GM21528 (cell line): Measurements from ENCODE around the gene ANKRD39.

Experiments used
- ATAC-seq: cut with Tn5 transposase; IDR thresholded peaks from one replicate; pipeline ENCODE4 v1.9.1; 2021; ENCODE audit warnings: mild to moderate bottlenecking, moderate library complexity; ENCODE audit not compliant: unreplicated experiment, low FRiP score

Gene ANKRD39

DNA sequence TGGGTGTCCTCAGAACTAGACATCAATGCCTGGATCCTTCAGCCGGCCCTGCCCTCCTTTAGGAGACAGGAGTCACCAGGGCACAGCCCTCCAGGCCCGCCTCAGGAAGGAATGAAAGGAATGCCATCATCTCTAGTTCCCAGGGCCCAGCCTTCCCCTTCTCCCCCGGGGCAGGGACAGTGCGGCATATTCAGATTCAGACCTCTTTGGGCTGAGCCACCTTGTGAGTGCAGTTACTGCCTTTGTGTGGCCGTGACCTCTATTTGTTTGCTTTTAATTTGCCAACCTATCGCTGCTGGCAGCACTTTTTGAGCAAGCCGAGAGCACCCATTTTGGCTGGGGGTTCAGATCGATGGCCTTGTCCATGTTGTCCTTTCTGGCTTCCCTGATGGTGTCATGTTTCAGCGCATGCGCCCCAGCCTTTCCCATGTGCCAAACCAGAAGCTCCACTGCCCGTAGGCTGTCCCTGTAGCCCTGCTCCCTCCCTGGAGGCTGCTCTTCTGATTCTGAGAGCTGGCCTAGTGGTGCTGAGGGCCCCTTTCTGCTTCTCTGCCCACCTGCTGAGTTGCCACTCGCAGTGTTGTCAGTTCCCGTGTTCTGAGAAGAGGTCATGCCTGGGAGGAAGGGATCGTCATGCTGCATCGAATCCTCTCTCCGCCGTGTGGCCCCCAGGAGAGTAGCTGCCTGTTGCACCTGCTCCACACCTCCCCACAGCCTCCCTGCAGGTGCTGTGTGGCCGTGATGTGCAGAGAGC, 24.9 kb downstream of the ANKRD39 start:
- no peak for ATAC-seq

DNA sequence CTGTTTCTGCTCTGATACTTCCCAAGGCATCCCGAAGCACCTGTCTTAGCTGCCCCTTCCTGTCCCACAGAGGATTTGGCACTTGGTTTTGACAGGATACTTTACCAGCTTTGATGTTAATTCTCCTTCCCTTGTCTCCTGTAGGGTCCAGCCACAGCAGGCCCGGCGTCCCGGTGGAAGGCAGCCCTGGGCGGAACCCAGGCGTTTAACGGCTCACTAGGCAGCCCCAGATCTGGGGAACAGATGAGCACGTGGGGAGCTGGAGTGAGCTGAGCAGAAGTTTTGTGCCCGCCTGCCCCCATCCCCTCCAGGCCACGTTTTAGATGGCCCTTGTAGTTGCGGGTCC, 25.4 kb downstream of the ANKRD39 start:
- no peak for ATAC-seq

DNA sequence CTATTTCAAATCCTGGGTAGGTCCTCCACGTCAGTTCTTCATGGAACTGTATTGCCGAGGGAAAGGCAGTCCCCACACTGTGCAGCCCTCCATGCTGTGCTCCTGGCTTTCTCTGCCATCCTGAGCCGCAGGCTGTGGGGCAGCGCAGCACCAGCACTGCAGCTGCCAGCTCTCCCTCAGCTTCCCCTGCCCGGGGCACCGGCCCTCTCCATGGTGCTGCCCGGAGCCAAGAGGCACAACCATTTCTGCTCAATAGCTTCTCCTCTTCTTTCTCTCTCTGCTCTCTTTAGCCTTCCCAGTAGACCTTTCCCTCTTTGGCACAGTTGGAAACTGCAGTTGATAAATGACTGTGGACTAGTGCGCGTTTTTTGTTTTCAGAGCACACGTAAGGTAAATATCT, 26.1 kb downstream of the ANKRD39 start:
- no peak for ATAC-seq

DNA sequence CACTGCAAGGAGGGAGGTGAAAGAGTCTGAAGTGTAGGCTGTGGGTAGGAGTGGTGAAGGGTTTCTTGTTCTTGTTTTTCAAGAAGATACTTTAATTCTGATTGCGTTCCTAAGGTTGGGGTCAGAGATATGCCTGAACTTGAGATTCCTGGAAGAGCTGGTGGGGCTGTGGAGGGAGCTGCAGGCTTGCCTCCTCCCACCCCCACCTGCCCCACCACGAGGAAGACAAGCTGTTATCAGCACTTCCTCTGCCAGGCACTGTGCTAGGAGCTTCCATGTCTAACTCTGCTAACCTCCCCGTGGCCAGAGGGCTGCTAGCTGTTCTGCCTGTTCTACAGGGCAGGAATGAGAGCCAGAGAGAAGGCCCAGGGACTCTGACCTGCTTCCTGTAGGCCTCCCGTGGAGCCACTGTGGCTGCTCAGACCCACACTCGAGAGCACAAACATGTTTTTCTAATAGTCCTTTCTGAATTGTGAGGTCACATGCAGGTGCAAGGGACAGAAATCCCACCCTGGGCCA, 27.7 kb downstream of the ANKRD39 start:
- no peak for ATAC-seq

DNA sequence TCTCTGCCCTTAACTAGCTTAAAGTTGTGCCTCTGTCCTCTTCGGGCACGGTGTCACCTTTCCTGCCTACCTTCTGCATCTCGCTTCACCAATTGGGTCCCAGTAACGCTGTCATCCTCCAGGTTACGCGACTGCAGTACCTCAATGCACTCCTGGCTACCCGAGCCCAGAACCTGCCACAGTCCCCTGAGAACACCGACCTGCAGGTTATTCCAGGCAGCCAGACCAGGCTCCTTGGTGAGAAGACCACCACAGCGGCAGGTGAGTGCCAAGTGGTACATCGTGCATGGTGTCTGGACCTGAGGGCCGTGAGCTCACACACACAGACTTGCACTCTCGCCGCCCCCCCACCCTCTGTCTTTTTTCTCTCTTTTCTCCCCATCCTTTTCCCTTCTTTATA, 28.9 kb downstream of the ANKRD39 start:
- no peak for ATAC-seq

DNA sequence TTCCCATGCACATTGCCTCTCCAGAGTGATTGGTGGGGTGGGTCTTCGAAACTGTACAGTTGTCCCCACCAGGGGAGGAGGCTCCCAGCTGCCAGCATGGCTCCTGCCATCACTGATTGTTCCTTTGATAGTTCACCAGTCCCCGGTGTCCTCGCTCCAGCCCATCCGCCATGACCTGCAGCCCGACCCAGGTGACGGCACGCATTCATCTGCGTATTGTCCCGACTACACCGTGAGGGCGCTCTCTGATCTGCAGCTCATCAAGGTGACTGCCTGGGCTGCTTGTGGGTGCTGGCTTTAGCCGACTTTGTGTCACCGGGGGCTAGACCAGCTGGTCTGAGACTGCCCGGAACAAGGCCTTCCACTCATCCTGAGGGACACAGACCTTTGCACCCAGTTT, 29.4 kb downstream of the ANKRD39 start:
- ATAC-seq = no peak

DNA sequence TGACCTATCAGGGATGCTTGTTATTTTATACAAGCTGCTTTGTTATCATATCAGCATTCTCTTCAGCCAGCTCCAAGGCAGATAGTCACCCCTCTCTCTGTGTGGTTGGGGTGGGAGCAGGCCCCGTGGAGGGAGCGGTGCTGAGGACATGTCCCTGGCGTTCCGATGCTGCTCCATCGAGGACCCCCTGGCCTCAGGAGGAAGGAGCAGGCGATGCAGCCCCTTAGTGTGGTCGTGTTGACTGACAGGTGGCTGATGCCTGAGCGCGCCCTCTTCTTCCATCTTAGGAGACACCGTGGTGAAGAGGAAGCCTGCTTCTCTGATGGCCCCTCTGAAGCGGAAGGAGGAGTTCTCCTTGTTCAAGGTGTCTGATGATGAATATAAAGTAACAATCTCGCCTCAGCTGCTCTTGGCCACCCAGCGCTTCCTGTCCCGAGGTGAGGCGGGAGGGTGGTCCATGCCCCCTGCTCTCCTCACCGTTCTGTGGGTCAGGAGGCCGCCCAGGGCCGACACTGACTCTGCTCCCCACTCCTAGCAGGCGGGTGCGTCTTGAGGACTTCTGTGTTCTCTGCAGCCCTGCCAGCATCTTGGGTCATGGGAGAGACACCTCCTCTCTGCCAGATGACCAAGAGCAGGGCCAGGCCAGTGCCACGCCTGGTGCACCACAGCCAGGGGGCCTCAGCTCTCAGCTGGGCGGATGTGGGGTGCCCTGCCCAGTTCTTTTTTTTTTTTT, 31.1 kb downstream of the ANKRD39 start:
- ATAC-seq = no peak

DNA sequence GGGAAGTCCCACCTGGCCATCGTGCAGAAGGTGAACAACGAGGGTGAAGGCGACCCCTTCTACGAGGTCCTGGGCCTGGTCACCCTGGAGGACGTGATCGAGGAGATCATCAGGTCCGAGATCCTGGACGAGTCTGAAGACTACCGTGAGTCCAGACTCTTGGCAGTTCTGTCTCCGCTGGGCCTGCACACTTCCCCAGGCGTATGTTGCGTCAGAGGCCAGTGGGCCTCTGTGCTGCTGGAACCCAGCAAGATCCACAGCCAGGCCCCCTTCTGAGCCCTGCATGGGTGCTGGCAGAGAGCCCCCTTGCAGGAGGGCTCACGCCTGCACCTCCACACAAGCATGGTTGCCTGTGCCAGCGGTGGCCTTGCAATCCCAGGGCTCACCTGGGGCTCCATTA, 32.8 kb downstream of the ANKRD39 start:
- ATAC-seq = no peak

DNA sequence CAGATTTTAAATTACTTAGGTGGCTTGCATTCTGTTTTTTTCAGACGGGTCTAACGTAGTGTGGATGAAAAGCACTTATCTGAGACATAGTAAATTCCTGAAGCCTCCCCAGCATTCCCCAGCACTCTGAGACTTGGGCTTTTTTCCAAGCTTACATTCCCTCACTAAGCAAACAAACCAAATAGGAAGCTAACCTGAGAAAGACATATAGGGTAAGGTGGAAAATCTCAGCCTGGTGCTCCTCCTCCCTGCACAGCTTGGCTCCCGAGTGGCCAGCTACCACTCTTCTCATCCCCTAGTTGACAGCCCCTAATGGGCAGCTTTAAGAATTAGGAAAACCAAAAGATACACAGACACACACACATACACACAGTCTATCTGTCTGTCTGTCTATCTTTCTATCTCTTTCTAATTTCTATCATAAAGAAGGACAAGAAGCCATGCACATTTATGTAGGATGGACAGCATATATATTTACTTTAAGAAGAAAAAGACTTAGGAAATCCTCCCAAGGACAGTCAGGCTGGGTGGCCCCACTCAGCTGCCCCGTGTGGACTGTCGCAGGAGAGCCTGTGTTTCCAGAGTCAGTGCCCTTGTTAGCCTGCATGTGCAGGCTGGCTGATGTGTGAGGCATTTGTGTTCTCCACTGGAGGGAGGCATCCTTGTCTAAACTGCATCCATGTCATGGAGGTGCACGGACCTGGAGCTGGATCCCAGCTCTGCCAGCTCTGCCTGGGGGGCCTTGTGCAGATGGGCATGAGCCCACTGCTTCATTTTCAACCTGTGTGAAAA, 33.5 kb downstream of the ANKRD39 start:
- ATAC-seq = no peak

DNA sequence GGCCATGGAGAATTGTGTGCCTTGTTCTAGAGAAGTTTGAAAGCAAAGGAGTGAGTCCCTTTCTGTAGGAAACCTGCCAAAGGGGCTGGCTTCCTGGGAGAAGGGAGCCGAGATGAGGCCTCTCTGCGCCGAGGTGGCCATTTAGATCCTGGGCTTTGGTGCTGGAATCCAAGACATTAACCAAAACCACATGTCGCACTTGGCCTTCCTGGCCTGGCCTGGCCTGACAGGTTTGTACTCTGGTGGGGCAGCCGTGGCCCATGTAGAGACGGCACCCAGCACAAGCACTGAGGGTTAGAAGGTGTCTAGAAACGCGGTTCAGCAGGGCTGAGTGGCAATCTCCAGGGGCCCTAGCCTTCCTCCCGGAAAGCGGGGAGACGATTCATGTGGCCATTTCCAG, 34.6 kb downstream of the ANKRD39 start:
- ATAC-seq = no peak

DNA sequence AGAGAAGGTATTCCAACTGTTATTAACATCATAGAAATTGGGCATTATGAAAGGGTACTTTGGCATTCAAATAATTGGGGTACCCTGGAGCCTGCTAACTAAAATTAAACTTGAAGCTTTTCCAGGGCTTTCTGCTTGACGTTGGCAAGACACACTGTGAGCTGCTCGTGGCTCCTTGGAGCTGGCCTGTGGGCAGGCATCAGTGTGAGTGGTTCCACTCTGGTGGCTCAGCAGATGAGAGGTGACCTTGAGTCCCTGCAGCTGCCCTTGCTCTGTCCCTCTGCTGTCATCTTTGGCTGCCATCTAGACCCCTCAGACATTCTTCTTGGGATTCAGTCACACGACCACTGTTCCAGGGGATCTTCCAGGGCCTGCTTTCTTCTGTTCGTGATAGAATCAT, 35.0 kb downstream of the ANKRD39 start:
- no peak for ATAC-seq

DNA sequence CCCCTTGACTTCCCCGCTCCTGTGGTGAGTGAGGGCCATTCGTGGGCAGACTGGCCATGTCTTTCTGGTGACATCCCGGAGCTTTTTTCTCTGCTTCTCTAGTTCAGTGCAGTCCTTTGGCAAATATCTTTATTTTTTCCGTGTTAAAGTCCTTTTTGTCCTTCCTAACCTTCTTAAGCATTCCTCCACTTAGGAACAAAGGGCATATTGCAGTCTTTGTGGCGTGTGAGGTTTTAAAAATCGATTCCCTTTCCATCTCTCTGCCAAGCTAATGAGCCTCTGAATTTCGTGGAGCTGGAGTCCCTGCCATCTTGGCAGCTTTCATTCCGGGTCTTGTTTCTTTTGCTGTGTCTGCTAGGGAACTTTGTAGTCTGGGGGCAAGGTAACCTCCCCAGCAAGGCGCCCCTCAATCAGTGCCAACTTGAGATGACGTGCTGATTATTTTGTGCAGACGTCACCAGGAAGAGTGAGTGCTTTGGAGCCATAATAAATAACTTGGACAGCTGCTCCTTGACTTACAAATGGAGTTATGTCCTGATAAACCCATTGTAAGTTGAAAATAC, 36.6 kb downstream of the ANKRD39 start:
- ATAC-seq = no peak

DNA sequence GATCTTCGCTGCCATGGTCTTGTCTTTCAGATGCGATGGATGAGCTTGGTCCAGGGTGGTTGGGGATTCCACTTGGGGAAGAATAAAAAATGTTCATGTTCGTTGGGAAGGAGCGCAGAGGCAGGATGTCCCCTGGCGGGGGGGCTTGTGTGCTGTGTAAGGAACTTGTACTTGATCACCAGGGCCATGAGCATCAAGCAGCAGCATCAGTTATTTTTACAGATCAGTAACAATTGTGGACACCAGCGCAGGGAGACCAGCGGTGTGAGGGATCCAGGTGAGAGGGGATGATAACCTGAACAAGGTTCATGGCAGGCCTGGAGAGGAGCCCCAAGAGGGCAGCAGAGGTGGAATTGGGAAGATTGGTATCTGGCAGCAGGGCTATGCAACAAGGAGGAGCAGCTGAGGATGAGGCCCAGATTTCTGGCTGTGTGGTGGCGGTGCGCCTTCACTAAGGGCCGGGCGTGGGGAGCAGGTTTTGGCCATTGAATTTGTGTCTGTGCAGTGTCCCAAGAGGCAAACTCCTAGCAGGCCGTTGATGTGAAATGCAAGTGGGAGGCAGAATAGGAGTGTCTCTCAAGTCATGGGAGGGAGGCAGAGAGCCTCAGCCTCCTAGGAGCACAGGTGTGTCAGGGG, 37.8 kb downstream of the ANKRD39 start:
- ATAC-seq = no peak

DNA sequence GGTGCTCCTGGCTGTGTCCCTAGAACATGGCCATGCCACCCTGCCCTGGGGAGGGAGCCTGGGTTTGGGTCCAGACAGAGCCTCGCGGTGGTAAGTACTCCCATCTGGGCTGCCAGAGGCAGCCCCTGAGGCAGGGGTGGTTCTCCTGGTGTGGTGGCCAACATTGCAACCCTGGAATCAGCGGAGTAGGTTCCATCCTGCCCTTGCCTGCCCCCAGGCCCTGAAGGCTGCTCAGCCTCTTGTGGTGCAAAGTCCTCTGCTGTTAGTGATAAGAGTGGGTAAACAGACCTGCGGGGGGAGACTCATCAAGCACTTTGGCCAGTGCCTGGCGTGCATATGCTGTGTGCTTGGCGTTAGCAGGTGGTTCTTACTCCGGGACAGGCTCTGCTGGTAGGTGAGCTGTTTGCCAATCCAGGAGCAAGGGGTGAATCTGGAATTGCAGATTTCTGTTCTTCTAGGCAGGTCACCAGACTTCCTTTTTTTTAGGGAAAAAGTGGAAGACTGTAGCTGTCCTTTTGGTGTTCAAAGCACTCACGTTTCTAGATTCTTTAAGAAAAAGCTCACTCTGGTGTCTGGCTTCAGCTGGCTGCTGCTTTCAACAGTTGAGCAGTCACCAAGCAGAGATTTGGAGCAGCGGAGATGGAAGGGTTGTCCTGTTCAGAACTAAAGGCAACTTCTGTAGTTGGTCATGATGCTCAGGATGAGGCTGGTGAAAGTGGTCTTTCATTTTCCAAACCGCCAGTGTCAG, 38.5 kb downstream of the ANKRD39 start:
- no peak for ATAC-seq

DNA sequence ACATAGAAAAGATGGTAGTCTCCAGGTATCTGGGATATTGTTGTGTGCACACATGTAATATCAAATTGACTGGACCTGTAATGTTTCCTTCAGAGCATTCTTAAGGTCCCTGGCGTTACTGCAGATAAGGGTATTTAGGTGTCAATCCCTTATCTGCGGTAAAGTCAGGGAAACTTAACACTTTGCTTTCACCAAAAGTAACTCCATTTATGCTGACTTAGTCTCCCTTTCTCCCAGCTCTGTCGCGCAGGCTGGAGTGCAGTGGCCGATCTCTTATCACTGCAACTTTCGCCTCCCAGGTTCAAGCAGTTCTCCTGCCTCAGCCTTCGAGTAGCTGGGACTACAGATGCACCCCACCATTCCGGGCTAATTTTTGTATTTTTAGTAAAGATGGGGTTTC, 39.9 kb downstream of the ANKRD39 start:
- no peak for ATAC-seq

DNA sequence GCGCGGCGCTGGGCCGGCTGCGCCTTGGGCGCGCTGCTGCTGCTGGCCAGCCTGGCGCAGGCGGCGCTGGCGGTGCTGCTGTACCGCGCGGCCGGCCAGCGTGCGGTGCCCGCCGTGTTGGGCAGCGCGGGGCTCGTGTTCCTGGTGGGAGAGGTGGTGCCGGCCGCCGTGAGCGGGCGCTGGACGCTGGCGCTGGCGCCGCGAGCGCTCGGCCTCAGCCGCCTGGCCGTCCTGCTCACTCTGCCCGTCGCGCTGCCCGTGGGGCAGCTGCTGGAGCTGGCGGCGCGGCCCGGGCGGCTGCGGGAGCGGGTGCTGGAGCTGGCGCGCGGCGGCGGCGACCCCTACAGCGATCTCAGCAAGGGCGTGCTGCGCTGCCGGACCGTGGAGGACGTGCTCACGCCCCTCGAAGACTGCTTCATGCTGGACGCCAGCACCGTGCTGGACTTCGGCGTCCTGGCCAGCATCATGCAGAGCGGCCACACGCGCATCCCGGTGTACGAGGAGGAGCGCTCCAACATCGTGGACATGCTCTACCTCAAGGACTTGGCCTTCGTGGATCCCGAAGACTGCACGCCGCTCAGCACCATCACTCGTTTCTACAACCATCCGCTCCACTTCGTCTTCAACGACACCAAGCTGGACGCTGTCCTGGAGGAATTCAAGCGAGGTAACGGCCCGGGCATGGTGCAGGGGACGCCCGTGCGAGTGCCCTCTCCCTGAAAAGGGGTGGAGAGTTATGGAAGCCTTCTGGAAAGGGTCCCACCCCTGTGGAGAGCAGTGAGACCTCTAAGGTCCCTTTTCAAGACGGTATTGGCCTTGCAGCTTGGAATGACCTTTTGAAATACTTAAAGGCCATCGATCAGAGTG, 40.7 kb downstream of the ANKRD39 start:
- ATAC-seq = peak; percentile 45

DNA sequence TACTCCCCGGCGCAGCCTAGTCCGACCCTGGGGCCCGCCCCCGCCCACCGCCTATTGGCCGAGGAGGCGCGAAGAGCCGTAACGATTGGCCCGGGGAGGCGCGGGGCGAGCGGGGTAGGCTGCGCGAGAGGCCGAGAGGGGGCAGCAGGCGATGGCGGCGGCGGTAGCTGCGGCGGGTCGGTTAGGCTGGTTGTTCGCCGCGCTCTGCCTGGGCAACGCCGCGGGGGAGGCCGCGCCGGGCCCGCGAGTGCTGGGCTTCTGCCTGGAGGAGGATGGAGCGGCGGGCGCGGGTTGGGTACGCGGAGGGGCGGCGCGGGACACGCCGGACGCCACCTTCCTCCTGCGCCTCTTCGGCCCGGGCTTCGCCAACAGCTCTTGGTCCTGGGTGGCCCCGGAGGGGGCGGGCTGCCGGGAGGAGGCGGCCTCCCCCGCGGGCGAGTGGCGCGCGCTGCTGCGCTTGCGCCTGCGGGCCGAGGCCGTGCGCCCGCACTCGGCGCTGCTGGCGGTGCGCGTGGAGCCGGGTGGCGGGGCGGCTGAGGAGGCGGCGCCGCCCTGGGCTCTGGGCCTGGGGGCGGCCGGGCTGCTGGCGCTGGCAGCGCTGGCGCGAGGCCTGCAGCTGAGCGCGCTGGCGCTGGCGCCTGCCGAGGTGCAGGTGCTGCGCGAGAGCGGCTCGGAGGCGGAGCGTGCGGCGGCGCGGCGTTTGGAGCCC, 41.5 kb downstream of the ANKRD39 start, which contains the start of gene CNNM3:
Gene CNNM3, plus strand, starts transcription at position 142 of the 709 bp plus-strand sequence. Its CDS starts 10 bp downstream, at position 152.
- ATAC-seq = peak; percentile 77
